Measurements from ENCODE around the gene BORCS6. TPM values are rescaled to one million over a fixed set of nuclear protein-coding genes. Genes with fewer than 3 reads are reported as not detected.

Gene BORCS6
- total and polyA plus RNA-seq, 2 of the 13 experiments (the other 11 are each of a cell fraction or from before 2014, with no cell fraction given) = 2.0 to 5.1 TPM

- TF ChIP-seq, protein P1, sequence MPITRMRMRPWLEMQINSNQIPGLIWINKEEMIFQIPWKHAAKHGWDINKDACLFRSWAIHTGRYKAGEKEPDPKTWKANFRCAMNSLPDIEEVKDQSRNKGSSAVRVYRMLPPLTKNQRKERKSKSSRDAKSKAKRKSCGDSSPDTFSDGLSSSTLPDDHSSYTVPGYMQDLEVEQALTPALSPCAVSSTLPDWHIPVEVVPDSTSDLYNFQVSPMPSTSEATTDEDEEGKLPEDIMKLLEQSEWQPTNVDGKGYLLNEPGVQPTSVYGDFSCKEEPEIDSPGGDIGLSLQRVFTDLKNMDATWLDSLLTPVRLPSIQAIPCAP (CRISPR knock-in tag; IDR thresholded peaks at IDR 0.05; ENCODE audit: low read depth) = no peak
- TF ChIP-seq ZNF24 (IDR thresholded peaks at IDR 0.05) = peak; percentile 95
- TF ChIP-seq CHCHD3 (CRISPR knock-in tag; IDR thresholded peaks at IDR 0.05) = no peak
- no peak; the same call in 1 of the 2 replicates for TF ChIP-seq THAP11 (CRISPR knock-in tag; IDR thresholded peaks at IDR 0.05)
- no peak for TF ChIP-seq NONO (IDR thresholded peaks at IDR 0.05)
- TF ChIP-seq NONO (CRISPR knock-in tag; conservative IDR thresholded peaks at IDR 0.05) = 0 out of 2 replicates have a peak, but pooled peaks have one; percentile 21
- TF ChIP-seq ESRRA (CRISPR knock-in tag; IDR thresholded peaks at IDR 0.05; ENCODE audit: low read depth) = 0 out of 2 replicates have a peak, but pooled peaks have one; percentile 9
- peak; percentile 46; the same call in 1 of the 2 replicates for TF ChIP-seq ZNF607 (CRISPR knock-in tag; IDR thresholded peaks at IDR 0.05; ENCODE audit: borderline replicate concordance)
- TF ChIP-seq ZNF296 (CRISPR knock-in tag; conservative IDR thresholded peaks at IDR 0.05) = no peak
- no peak for TF ChIP-seq CCAR2 (optimal IDR thresholded peaks at IDR 0.05; ENCODE audit: low read depth, low read length)
- peak; percentile 96 for TF ChIP-seq MAF1 (CRISPR knock-in tag; IDR thresholded peaks at IDR 0.05; ENCODE audit: borderline replicate concordance)
- TF ChIP-seq ZSCAN20 (CRISPR knock-in tag; IDR thresholded peaks at IDR 0.05; ENCODE audit: borderline replicate concordance) = no peak
- TF ChIP-seq MYPOP (CRISPR knock-in tag; IDR thresholded peaks at IDR 0.05) = no peak; the same call in 1 of the 2 replicates
- TF ChIP-seq, protein P2, sequence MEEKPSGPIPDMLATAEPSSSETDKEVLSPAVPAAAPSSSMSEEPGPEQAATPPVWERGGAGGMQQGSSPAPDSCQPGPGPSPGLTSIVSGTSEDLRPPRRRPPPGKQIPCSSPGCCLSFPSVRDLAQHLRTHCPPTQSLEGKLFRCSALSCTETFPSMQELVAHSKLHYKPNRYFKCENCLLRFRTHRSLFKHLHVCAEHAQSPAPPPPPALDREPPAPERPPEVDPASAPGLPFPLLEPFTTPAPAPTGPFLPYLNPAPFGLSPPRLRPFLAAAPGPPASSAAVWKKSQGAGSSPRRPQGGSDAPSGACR (CRISPR knock-in tag; IDR thresholded peaks at IDR 0.05) = no peak; the same call in 1 of the 2 replicates
- TF ChIP-seq, protein P3, sequence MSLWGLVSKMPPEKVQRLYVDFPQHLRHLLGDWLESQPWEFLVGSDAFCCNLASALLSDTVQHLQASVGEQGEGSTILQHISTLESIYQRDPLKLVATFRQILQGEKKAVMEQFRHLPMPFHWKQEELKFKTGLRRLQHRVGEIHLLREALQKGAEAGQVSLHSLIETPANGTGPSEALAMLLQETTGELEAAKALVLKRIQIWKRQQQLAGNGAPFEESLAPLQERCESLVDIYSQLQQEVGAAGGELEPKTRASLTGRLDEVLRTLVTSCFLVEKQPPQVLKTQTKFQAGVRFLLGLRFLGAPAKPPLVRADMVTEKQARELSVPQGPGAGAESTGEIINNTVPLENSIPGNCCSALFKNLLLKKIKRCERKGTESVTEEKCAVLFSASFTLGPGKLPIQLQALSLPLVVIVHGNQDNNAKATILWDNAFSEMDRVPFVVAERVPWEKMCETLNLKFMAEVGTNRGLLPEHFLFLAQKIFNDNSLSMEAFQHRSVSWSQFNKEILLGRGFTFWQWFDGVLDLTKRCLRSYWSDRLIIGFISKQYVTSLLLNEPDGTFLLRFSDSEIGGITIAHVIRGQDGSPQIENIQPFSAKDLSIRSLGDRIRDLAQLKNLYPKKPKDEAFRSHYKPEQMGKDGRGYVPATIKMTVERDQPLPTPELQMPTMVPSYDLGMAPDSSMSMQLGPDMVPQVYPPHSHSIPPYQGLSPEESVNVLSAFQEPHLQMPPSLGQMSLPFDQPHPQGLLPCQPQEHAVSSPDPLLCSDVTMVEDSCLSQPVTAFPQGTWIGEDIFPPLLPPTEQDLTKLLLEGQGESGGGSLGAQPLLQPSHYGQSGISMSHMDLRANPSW (CRISPR knock-in tag; IDR thresholded peaks at IDR 0.05; ENCODE audit: borderline replicate concordance) = no peak
- no peak for TF ChIP-seq ATAD3A (CRISPR knock-in tag; IDR thresholded peaks at IDR 0.05)
- no peak for TF ChIP-seq SP1 (IDR thresholded peaks at IDR 0.05)
- 0 out of 2 replicates have a peak, but pooled peaks have one; percentile 28 for TF ChIP-seq SP1 (CRISPR knock-in tag; IDR thresholded peaks at IDR 0.05)
- peak; percentile 34; the same call in 1 of the 2 replicates for TF ChIP-seq ZNF768 (CRISPR knock-in tag; IDR thresholded peaks at IDR 0.05)
- TF ChIP-seq ZNF580 (CRISPR knock-in tag; IDR thresholded peaks at IDR 0.05; ENCODE audit: borderline replicate concordance, low read depth) = no peak; the same call in 1 of the 2 replicates
- peak; percentile 43; the same call in 1 of the 2 replicates for TF ChIP-seq ZNF124 (CRISPR knock-in tag; IDR thresholded peaks at IDR 0.05)
- TF ChIP-seq ZNF616 (CRISPR knock-in tag; IDR thresholded peaks at IDR 0.05; ENCODE audit: low read depth) = no peak
- no peak for TF ChIP-seq NR3C1 (CRISPR knock-in tag; IDR thresholded peaks at IDR 0.05)
- TF ChIP-seq, protein P4, sequence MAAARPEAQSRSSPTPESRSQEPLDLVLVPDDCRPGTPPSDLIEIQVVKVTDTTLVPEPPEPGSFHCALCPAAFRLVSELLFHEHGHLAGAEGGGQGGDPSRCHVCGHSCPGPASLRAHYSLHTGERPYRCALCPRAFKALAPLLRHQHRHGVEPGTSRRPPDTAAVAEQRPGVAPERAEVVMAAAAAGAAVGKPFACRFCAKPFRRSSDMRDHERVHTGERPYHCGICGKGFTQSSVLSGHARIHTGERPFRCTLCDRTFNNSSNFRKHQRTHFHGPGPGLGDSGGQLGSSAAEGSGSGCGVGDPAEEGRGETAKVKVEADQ (CRISPR knock-in tag; IDR thresholded peaks at IDR 0.05; ENCODE audit: borderline replicate concordance) = no peak
Observed at GRCh38 chr17:8185582-8186445, 4.2 kb downstream of the BORCS6 start (continued).

Measured in HepG2 (cell line).